Subcutaneous preadipocyte (primary cell): Measurements from ENCODE around the gene SPATA16. TPM values are rescaled to one million over a fixed set of nuclear protein-coding genes. Genes with fewer than 3 reads are reported as not detected.

Experiments
- total RNA-seq: library from RNA; depleted of rRNA; stranded (reverse); fragments of >200 nt; gene quantifications from 2 replicates; pipeline ENCODE4 v1.2.3, GENCODE V29; 2012

Gene SPATA16, protein sequence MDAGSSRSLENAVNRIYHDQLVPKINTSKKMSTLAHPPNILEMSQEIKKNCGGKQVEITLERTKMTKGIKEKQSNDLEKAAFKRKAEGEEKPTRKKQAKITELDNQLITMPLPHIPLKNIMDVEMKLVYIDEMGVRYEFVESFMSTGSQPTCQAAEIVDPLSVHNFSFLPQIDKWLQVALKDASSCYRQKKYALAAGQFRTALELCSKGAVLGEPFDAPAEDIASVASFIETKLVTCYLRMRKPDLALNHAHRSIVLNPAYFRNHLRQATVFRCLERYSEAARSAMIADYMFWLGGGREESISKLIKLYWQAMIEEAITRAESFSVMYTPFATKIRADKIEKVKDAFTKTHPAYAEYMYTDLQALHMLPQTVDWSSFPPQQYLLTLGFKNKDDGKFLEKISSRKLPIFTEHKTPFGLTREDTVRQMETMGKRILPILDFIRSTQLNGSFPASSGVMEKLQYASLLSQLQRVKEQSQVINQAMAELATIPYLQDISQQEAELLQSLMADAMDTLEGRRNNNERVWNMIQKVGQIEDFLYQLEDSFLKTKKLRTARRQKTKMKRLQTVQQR
- total RNA-seq: not detected in 2 replicates

DNA sequence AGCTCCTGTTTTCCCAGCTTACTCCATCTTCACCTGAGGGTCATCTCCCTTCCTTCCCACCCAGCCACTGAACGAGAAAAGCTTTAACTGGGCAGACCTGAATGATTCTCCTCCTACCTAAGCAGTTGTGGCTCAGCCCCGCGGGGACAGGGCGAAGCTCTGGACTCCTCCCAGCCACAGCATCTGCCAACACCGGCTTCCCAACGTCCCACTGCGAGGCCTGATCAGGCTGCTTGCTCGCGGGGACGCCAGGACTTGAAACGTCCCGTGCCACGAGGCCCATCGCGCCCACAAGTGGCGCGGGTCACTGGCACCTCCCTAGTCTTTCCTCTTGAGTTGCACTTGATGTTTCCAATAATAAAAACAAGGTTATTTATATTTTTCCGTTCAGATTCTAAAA, at the start of gene SPATA16:
Gene SPATA16 (minus strand): TSS at position 250 of the 400 bp plus-strand sequence. CDS start 23,504 bp downstream, outside the sequence.

